HUES6 (cell line): Measurements from ENCODE around the gene SASH1.
A peak's percentile ranks its signal among the peaks of the same experiment; 100 is the strongest.

Source experiments
- H3K27ac ChIP-seq: 2 replicates; pipeline ENCODE4 v1.7.0; 2013; ENCODE audit warnings: low read depth, mild to moderate bottlenecking, low read length, inconsistent platforms
- H3K27me3 ChIP-seq: 2 replicates; pipeline ENCODE4 v1.6.1; 2013; ENCODE audit warnings: low read length; ENCODE audit not compliant: control insufficient read depth, insufficient read depth
- H3K36me3 ChIP-seq: 2 replicates; pipeline ENCODE4 v1.6.1; 2013; ENCODE audit warnings: low read length; ENCODE audit not compliant: control insufficient read depth, insufficient read depth
- H3K4me1 ChIP-seq: 2 replicates; pipeline ENCODE4 v1.6.1; 2013; ENCODE audit warnings: low read length; ENCODE audit not compliant: control insufficient read depth, insufficient read depth
- H3K4me3 ChIP-seq: 2 replicates; pipeline ENCODE4 v1.5.1; 2013; ENCODE audit warnings: low read depth, low read length
- H3K9ac ChIP-seq: one replicate; pipeline ENCODE4 v1.6.1; 2013; ENCODE audit warnings: mild to moderate bottlenecking, low read length
- H3K9me3 ChIP-seq: 2 replicates; pipeline ENCODE4 v1.6.1; 2013; ENCODE audit warnings: low read depth, low read length; ENCODE audit not compliant: control insufficient read depth, insufficient read depth

SASH1 gene

DNA sequence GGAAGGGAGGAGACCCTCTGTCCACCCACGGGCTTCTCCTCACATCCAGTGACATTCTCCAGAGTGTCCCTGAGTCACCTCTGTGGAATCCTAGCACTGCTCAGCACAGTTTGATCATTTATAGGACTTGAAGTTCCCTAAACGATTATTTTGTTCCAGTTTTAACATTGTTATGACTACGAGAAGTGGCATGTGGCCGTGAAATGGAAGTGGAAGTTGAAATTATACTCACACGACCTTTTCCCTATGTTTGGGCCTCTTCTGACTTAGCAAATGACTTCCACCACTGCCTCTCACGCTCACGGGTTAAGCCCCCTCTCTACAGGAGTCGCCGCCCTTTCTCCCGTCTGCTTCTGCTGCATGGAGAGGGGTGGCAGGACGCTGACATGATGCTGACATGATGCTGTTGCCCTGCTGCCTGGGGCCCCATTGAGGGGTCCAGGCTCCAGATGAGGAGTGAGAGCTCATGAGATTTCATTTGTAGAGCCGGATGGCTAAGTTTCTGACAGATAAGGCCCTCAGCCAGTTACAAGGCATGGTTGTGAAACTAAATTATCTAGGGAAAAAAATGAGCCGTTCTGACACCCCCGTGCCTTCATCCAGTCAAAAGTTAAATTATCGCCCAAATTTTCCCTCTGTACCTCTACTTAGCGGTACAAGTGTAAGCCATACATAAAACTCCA lies 250.6 kb downstream of the SASH1 start:
- H3K27ac ChIP-seq = no peak overlapping the region
- H3K36me3 ChIP-seq = no peaks in the 10 kb centered on the region
- H3K27me3 ChIP-seq = no peaks in the 10 kb centered on the region
- H3K9me3 ChIP-seq = peaks cover 38% of the 10 kb centered on the region
- H3K9ac ChIP-seq = no peak overlapping the region
- H3K4me3 ChIP-seq = no peak overlapping the region
- peaks cover 12% of the 10 kb centered on the region for H3K4me1 ChIP-seq

DNA sequence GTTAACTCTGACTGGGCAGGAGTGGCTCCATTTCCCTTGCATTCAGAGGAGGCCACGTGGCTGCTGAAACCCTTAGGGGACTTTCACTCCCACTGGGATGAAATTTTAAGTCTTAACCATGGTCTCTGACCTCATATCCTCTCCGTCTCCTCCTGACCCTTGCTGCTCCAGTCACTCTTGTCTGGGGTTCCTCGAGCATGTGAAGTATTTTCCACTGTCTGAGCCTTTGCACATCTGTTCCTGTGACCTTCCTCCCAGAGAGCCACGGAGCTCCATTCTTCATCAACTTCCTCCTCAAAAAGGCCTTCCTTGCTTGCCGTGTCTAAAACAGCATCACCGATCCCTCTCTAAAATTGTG lies 251.2 kb downstream of the SASH1 start:
- H3K27me3 ChIP-seq = no peaks in the 10 kb centered on the region
- peaks cover 17% of the 10 kb centered on the region for H3K4me1 ChIP-seq
- no peak overlapping the region for H3K9ac ChIP-seq
- H3K9me3 ChIP-seq = peaks cover 37% of the 10 kb centered on the region
- H3K27ac ChIP-seq = no peak overlapping the region
- H3K36me3 ChIP-seq = no peaks in the 10 kb centered on the region
- H3K4me3 ChIP-seq = no peak overlapping the region

DNA sequence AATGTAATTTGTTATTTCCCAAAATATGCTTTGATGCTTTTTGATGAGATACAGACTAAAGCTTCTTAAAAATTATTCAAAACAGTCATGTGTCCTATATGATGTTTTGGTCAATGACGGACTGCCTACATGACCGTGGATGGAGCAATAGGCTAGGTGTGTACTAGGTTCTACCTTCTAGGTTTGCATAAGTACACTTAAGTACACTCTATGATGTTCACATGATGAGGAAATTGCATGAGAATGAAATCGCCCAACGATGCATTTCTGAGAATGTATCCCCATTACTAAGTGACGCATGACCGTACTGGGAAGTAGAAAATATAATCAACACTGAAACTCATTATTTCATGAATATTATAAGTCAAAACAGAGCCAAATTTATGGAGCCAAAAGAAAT lies 252.9 kb downstream of the SASH1 start:
- H3K36me3 ChIP-seq = no peaks in the 10 kb centered on the region
- H3K27ac ChIP-seq = no peak overlapping the region
- H3K27me3 ChIP-seq = no peaks in the 10 kb centered on the region
- peaks cover 27% of the 10 kb centered on the region for H3K4me1 ChIP-seq
- peaks cover 20% of the 10 kb centered on the region for H3K9me3 ChIP-seq
- no peak overlapping the region for H3K4me3 ChIP-seq
- H3K9ac ChIP-seq = no peak overlapping the region

GRCh38 chr6:148596891-148597455 lies 254.3 kb downstream of the SASH1 start:
- Histone ChIP-seq H3K4me1 (peaks cover 27% of the 10 kb centered on the region), H3K27me3 (no peaks in the 10 kb centered on the region), H3K4me3 (no peak overlapping the region; the same call in 1 of the 2 replicates), H3K9ac (no peak overlapping the region), H3K27ac (peak overlapping the region; percentile 79; the same call in 1 of the 2 replicates), H3K9me3 (peaks cover 16% of the 10 kb centered on the region), H3K36me3 (no peaks in the 10 kb centered on the region)

- Histone ChIP-seq H3K36me3 (no peaks in the 10 kb centered on the region), H3K9ac (peak overlapping the region; percentile 36), H3K9me3 (peaks cover 27% of the 10 kb centered on the region), H3K27me3 (no peaks in the 10 kb centered on the region), H3K4me3 (0 out of 2 replicates have a peak overlapping the region, but pooled peaks have one; percentile 13), H3K27ac (peak overlapping the region; percentile 79), H3K4me1 (peaks cover 27% of the 10 kb centered on the region)
These were observed 256.1 kb downstream of the SASH1 start for GRCh38 chr6:148598724-148599123.

DNA sequence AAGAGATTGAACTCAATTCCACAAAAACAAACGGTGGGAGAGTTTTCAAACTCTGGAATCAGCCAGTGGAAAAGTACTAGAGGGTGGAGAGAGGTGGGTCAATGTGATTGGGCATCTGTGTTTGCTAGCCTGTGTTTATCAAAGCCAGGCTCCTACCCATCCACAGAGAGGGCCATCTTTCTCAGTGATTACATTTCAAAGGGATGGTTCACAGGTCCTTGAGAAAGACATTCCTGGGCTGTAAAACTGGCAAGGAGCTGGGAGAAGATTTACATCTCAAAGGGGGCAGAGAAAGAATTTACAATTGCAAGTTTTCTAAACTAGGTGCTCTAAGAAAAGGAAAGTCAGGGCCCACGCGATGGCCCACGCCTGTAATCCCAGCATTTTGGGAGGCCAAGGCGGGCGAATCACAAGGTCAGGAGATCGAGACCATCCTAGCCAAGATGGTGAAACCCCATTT lies 257.4 kb downstream of the SASH1 start:
- H3K27ac ChIP-seq = peak overlapping the region; percentile 93; the same call in 1 of the 2 replicates

More for the DNA sequence above, 257.4 kb downstream of the SASH1 start:
- H3K9ac ChIP-seq = peak overlapping the region; percentile 53
- H3K27me3 ChIP-seq = no peaks in the 10 kb centered on the region
- H3K9me3 ChIP-seq = peaks cover 33% of the 10 kb centered on the region
- H3K36me3 ChIP-seq = no peaks in the 10 kb centered on the region
- H3K4me3 ChIP-seq = no peak overlapping the region
- H3K4me1 ChIP-seq = peaks cover 27% of the 10 kb centered on the region
